ENCODE measurements around the gene D2HGDH.

The D2HGDH gene

DNA sequence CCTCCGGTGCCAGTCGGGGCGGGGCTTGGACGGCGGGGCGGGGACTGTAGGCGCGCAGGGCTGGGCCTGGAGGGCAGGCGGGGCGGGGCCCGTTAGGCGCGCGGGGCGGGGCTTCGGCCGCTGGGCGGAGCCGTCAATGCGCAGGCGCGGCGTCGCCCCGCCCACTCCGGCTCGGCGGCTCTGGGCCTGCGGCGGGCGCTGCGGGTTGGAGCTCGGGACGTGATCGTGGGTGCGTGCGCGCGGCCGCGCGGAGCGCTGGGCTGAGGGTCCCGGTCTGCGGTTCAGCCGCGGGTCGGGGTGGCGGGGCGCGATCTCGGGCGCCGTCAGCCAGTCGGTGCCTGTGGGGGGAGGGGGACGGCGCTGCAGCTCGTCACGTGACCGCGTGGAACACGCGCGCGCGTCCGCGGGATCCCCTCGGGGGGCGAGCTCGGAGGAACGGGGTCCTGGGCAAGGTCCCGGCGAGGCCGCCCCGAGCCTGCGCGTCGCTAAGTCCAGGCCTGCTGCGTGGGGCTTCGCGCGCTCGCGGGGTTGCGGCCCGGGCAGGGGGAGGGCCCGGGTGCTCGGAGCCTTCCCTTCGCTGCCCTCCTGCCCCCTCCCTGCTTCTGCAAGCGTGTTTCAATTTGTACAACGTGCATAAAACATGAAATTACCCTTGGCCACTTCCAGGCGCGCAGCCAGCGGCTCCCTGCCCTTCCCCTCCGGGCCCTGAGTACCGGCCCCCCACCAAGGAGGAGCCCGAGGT, at the start of gene D2HGDH:
D2HGDH (plus strand) TSS at position 164 of the 742 bp plus-strand sequence. CDS start 595 bp downstream, outside the sequence.
- peak; percentile 96 for DNase-seq (ENCODE audit: low spot score)

DNA sequence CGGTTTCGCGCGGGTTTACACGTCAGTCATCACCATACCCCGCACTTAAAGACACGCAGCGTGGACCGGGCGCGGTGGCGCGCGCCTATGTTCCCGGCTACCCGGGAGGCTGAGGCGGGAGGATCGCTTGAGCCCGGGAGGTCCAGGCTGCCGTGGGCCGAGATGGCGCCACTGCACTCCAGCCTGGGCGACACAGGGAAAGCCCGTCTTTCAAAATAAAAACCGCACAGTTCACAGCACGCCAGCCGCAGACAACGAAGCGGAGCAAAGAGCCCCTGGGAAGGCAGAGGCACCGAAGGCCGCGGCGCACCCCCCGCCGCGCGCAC, 48.1 kb upstream of the D2HGDH start:
- DNase-seq (ENCODE audit: low spot score) = no peak

DNA sequence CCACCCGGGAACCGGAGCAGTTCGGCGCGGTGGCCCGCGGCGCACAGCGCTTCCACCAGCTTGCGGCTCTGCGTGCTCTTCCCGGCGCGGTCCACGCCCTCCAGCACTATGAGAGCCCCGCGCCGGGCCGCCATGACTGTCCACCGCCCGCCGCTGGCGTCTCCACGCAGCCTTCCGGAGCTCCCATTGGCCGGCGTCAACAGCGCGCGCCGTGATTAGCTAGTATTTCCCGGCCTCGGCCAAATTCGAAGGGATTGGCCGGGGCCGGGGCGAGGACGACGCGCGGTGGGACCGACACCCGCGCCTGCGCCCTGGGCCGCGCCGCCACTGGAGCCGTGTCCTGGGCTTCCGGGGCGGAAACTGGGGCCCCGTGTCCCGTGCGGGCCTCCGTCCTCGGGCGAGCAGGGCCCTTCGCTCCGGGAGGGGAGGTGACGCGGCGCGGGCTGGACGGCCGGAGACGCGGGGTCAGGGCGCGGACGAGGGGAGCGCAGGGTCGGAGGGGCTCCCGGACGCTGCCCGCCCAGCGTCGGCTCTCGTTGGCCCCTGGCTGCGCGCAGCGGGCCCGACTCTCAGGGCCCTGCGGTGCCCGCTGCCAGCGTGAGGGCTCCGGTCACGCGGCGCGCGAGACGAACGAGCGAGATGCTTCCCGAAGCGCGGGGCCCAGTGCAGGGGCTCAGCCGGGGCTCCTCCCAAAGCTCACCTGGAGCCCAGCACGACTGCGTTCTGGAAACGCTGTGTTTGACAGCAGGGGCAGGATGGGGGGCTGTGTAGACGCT, 47.6 kb upstream of the D2HGDH start, which contains the start of gene DTYMK:
DTYMK (minus strand) TSS at position 166 of the 776 bp plus-strand sequence; CDS start at position 134, 32 bp downstream.
- DNase-seq (ENCODE audit: low spot score) = peak; percentile 97

DNA sequence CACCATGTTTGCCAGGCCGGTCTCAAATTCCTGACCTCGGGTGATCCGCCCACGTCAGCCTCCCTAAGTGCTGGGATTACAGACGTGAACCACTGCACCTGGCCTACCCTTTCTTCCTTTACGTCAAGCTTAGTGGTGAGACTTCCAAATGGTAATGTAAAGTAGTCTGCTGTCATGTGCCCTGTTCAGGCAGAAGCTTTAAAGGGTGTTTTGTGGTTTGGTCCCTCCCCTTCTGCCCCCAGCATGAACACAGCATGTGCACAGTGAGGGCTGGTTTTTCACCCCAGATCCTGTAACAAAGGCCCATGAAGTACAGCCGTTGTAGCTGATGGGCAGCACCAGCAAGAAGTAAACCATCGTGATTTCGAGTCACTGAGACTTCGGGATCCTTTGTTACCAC, 45.1 kb upstream of the D2HGDH start:
- DNase-seq (ENCODE audit: low spot score) = no peak

DNA sequence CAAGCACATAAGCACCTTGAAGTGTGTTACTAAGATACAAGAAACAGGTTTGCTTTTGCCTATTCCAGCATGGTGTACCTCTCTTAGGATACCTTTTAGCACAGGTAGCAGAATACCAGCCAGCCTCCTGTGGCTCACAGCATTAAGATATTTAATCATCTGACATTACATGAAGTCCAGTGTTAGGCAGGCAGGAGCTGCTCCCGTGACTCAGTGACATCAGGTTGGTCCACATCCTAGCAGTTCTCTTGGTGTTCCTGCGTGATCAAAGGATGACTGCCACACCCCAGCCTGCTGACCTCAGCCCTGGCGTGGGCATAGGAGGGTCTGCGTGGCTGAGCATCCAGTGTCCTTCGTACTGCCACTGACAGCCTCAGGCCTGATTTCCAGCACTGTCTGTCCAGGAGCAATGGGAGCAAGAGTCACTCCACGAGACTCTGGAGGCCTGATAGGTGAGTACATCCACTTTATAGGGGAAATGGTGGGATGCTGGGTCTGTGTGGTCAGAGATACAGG, 44.2 kb upstream of the D2HGDH start:
- DNase-seq (ENCODE audit: low spot score) = no peak

DNA sequence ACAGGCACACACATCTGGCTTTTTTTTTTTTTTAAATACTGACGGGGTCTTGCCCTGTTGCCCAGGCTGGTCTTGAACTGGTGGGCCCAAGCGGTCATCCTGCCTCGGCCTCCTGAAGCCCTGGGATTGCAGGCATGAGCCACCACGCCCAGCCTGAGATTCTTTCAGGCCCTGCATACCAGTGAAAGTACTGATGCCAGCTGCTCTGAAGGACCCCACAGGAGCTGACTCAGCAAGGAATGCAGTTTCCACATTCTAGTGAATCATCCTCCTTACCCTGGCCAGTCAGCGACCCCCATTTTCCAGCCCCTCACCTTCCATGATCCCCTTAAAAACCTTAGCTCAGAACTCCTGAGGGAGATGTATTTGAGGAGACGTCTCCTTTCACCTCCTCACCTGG, 42.0 kb upstream of the D2HGDH start:
- no peak for DNase-seq (ENCODE audit: low spot score)

DNA sequence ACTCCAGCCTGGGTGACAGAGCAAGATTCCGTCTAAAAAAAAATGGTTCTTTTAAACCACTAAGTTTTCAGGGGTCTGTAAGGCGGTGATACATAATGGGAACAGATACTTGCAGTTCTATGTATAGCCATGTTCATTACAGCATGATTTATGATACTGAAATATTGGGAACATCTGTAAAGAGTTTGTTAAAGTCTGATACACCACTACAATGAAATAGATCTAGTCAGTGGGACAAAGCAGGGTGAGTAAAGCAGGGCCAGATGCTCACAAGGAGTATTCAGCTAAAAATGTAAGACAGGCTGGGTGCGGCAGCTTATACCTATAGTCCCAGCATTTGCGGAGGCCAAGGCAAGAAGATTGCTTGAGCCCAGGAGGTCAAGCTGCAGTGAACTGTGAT, 38.8 kb upstream of the D2HGDH start:
- DNase-seq (ENCODE audit: low spot score) = no peak

DNA sequence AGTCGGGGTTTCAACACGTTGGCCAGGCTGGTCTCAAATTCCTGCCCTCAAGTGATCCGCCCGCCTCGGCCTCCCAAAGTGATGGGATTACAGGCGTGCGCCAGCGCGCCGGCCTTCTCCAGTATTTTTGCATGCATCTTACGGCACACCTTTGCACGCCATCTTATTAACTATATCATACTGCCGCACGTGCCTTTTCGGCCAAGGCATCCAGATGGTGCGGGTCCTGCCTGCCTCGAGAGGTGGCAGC, 33.4 kb upstream of the D2HGDH start:
- no peak for DNase-seq (ENCODE audit: low spot score)

DNA sequence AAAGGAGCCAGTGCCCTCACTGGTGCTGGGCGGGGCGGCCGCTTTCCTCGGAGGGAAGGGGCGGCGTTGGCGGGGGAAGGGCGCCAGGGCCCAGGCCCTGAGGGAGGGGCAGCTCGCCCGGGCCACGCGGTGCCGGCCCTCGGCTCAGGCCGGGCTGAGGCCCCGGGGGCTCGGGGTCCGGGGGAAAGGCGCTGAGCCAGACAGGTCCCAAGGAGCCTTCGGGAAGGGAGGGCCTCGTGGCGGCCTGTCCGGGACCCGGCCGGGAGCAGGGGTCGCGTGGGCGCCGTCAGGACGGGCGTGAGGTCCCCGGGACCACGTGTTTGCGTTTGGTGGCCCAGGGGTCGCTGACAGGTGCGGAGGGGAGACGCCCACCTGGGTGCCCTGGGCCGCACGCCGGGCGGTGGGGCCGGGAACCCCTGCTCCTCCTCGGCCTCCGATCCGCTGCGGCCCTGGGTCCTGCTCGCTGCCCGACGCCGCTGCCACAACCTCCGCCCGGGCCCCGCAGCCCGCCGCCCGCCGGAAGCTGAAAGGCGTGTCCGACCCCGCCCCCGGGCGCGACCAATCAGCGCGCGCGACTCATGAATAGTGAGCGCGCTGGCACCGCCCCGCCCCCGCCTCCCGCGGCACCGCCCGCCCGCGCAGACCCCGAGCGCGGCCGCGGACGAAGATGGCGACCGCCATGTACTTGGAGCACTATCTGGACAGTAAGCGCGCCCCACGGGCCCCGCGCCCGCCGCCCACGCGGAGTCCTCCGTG, 32.9 kb upstream of the D2HGDH start, which contains the start of gene ING5:
ING5 (plus strand) TSS at position 641 of the 756 bp plus-strand sequence; CDS start at position 668, 27 bp downstream.
- peak; percentile 96 for DNase-seq (ENCODE audit: low spot score)

DNA sequence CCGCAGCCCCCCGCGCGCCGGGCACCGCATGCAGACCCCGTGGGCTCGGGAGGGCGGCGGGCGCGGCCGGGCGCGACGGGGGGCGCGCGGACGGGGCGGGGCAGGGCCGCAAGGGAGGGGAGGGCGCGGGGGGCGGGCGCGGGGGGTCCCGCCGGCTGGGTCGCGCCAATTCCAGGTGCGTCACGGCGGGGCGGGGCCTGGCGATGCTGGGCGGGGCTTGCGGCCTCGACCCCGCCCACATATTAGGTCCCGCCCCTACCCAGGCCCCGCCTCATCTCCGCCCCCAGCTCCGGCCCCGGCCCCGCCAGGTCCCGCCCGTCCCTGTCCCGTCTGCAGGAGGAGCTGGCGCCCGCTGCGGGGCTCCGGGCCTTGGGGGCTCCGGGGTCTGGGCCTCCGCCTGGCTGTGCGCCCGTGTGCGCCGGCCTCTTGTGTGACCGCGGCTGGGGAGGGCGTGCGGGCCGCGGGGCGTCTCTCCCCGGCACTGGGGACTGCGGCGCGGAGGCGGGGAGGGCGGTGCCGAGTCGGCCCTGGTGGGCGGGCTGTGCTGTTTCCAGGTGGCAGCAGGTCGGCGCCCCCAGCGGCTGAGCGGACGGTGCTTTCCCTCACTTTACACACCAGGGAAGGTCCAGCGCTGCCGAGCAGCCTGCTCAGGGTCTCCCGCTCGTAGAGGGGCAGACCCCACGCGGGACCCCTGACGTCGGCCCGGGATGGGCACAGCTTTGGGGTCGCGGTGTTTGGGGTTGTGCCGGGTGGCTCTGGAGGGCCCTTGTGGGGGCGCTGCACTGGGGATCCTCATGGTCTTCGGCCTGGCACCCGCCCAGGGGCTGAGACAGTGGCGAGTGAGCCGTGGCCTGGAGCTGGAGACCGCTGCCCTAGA, 32.0 kb upstream of the D2HGDH start:
- DNase-seq (ENCODE audit: low spot score) = peak; percentile 93

DNA sequence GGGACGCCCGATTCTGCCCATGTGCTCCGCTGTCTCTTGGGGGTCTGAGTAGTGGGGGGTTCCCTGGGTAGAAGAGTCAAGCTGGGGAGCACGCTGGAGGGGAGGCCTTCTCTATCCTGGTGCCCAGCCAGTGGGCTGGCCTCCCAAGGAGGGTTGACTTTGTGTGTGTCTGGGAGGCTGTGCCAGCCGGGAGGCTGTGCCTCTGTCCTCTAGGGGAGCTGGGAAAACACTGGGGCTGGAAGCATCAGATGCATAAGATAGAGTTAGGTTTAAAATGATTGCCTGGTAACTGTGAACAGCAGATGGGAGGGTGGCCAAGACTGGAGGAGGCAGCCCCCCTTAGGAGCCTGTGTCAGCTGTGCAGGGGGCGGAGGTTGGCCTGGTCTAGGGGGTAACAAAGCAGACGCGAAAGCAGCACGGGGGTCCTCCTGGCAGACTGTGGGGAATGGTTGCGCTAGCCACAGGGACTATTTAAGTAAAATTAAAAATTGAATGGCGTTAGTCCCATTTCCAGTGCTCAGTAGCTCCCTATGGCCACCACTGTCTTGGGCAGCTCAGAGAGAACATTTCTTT, 31.3 kb upstream of the D2HGDH start:
- DNase-seq (ENCODE audit: low spot score) = no peak

DNA sequence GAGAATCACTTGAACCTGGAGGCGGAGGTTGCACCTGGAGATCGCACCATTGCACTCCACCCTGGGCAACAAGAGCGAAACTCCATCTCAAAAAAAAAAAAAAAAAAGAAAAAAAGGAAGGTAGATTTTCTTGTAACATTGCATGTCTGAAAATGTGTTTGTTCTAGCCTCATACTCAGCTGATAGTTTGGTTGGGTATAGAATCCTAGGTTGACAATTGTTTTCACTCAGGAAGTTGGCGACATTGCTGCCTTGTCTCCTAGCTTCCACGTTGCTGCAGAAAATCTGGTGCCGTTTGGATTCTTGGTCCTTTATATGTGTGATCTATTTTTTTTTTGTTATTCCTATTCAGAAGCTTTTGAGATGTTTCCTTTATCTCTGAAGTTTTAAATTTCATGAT, 27.9 kb upstream of the D2HGDH start:
- no peak for DNase-seq (ENCODE audit: low spot score)

DNA sequence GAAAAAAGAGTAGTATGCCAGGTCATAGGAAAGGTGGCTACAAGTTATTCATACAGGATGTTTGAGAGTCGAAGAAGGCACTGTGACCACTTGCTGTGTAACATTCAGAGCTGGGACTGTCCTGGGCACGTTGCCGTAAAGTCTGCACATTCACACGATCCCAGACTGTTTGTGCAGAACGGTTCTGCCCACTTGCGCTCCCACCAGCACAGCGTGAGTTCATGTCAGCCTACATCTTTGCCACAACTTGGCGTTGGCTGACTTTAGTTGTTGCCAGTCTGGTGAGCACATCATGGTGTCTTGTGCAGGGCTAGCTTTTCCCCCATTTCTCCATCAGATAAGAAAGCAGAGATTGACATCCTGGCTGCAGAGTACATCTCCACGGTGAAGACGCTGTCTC, 25.6 kb upstream of the D2HGDH start:
- DNase-seq (ENCODE audit: low spot score) = no peak

DNA sequence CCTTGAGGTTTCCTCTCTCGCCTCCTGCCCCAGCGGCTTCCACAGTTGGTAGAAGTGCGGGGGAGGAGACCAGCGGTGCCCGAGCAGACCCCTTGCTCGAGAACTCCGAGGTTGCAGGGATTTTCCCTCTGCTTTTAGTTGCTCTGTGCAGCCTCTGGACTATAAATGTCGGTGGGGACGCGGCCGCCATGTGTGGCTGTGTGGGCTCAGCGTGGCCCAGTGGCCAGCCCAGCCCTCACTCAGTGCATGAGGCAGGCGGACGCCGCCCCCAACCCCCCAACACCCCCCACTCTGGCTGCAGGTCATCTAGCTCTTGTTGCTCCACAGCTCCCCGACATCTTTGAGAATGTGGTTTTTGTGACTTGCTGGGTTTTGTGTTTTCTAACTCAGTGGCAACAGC, 15.3 kb upstream of the D2HGDH start:
- DNase-seq (ENCODE audit: low spot score) = no peak

DNA sequence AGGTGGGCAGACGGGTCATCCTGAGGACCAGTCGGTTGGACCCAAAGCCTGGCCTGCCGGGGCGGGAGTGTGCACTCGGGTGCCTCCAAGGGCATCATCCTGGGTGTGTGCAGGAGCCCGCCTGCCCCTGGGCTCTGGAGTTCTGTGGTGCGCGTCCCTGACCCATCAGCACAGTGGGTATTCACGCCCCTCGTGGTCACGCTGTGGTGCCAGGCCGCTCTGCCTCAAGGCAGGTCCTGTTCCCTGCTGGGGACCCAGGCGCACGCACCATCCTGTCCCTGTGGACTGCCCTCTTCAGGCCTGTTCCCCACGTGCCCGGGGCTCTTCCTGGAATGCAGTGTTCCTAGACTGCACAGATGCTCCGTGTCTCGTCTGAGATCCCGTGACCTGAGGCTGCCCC, 14.3 kb upstream of the D2HGDH start:
- DNase-seq (ENCODE audit: low spot score) = no peak

DNA sequence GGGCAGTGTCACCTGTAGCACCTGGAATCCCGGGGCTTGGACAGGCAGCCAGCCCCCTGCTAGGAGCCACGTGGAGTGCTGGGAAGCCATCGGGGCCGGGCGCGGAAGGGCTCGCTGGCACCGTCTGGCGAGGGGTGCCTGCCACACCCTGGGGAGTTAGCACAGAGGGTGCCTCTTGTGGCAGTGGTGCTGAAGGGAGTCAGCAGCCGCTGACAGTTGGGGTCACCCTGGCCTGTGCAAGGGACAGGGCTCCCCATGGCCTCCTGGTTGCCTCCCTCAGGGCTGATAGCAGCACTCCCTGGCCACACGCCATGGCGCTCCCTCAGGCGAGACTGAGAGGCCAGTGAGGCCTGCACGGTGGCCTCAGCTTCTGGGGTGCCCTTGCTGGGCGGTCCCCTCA, 13.9 kb upstream of the D2HGDH start:
- DNase-seq (ENCODE audit: low spot score) = no peak

DNA sequence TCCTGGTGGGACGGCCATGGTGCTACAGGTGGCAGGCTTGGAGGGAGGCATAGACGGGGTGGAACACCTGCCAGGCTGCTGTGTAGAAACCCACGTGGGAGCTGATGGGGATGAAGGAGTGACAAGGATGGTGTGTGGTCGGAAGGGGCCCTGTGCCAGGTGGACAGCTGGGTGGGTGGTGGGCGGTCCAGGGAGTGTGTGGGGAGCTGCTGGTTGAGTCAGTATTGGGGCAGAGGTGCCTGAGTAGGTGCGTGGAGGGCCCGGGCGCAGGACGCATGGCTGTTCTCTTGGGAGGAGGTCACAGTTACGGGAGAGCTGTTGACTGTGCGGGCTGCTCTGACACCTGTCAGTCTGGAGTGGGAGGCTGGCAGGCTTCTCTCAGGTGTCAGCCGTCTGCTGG, 12.6 kb upstream of the D2HGDH start:
- no peak for DNase-seq (ENCODE audit: low spot score)

DNA sequence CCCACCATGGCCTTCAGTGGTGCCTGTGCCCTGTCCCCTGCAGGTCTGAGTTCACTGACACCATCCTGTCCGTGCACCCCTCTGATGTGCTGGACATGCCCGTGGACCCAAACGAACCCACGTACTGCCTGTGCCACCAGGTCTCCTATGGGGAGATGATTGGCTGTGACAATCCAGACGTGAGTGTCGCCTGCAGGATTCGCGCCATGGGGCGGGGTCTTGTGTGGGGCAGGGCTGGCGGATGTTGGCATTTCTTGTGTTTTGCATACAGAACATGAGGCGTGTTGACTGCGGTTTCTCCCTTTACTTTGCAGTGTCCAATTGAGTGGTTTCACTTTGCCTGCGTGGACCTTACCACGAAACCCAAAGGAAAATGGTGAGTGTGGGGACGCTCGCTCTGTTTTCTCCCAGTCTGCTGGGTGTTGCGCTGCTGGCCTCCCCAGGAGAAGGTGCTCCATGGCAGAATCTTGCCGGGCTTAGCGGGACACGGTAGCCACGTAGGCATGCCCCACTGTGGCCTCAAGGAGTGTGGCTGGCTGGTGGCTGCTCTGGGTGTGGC, 11.5 kb upstream of the D2HGDH start:
- DNase-seq (ENCODE audit: low spot score) = no peak

DNA sequence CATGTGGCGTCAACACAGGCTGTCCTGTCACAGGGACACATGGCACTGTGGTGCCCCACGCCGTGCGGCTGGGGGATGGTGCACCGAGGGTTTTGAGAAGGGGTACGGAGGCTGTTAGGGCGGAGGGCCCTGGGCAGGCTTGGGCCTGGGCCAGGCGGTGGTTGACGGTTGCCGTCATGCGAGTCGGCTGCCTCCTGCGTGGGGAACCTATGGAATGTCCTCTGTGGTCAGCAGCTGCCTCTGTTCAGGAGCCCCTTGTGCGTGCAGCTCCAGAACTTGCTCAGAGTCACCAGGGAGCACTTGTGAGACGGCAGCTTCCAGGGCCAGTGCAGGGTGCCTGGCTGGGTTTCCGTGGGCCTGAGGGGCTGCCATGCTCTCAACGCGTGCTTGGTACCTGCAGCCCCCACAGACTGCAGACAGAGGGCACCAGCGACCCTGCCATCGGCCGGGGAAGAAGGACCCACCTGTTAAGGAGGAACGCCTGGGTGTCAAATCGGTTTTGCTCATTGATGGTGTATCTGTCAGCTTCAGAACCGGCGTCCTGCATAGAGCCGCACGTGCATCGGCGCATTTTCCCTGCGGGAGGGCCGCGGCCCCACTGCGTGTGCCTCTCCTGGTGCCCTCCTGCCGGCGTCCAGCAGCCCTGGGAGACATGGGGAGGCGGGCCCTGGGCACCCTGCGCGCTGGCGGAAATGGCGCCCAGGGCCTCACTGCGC, 10.0 kb upstream of the D2HGDH start:
- DNase-seq (ENCODE audit: low spot score) = no peak

Data from left forelimb (tissue), 1 donor.